Left cardiac atrium (tissue), 4 donors: Measurements from ENCODE around the gene ICOS. TPM values are rescaled to one million over a fixed set of nuclear protein-coding genes. Genes with fewer than 3 reads are reported as not detected.
A peak's percentile ranks its signal among the peaks of the same experiment; 100 is the strongest.

Source experiments
- ATAC-seq, 2 donors: fragments of 200-7000 bp; cut with Tn5 transposase; one replicate each; pipeline ENCODE4 v1.9.1; 2020; ENCODE audit warnings: mild to moderate bottlenecking in 2 of 2, moderate library complexity in 2 of 2
- DNase-seq: peaks from one replicate; pipeline ENCODE4 v3.0.0-alpha.2; 2020
- intact Hi-C, 2 donors: fragments of 100-400 bp; cut with DNase I; formaldehyde crosslinking; loops; one replicate each; pipeline versions ENCODE4 v1.14.1 to v1.15.1; 2022 to 2023
- long read RNA-seq: library from polyadenylated mRNA; unstranded; transcript quantifications from one replicate; pipeline ENCODE4 v2.0.0, GENCODE V29; 2021
- total RNA-seq, 2 donors: library from RNA; stranded (reverse); fragmentation: NEBNext Ultra II Directional; extraction: Animal tissue kit (Norgen Biotek cat#: 25700); gene quantifications; one replicate each; pipeline ENCODE4 v1.2.1, GENCODE V29; 2021
- donor health status: DM: no; HTN: yes; CAD: no.
- donor health status: DM: no; HTN: yes; CAD: no; lungs with severe emphysema.
- donor health status: DM: yes; HTN: yes; CAD: no.
- donor health status: Dilated cardiomyopathy.

The ICOS gene, protein sequence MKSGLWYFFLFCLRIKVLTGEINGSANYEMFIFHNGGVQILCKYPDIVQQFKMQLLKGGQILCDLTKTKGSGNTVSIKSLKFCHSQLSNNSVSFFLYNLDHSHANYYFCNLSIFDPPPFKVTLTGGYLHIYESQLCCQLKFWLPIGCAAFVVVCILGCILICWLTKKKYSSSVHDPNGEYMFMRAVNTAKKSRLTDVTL
- under 1 TPM in 1 of 2 donors, not detected in 1; 0.09 TPM for total RNA-seq
- long read RNA-seq = 0 reads

DNA sequence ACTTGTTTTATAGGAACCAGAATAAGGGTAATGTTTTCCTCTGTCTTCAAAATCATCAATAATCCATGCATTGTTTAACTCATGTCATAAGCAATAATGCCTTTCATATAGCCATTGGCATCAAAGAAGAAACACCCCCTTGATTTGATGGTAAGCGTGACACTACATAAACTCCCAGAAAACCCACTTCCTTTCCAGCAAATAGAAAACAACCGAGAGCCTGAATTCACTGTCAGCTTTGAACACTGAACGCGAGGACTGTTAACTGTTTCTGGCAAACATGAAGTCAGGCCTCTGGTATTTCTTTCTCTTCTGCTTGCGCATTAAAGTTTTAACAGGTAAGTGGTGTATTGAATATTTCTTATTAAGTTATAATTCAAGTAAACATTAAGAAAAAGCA, at the start of gene ICOS:
TSS of gene ICOS (plus strand) at position 229 of the 400 bp plus-strand sequence. CDS start at position 281, 52 bp downstream.
- no peak for DNase-seq
- intact Hi-C loops = no loop called here
- ATAC-seq = no peak

DNA sequence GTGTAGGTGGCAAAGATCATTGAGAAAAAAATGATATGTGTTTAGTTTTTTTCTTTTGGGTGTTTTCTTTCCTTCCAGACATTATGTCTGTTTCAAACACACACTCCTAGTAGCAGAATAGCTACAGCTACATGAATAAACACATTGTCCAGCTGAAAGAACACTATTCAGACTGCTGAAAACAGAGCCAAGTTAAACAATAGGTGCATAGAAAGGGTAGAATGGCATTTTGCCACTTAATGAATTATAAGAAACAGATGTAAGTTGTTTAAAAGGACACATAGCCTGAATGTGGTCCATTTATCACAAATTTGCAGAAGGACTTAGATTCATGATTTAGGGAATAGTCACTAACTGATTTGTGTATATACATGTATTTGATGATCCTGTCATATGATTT, 48.9 kb upstream of the ICOS start:
- DNase-seq (no peak), ATAC-seq (peak in 1 of 2 donors; percentile 59)
- intact Hi-C loops = no loop called here

DNA sequence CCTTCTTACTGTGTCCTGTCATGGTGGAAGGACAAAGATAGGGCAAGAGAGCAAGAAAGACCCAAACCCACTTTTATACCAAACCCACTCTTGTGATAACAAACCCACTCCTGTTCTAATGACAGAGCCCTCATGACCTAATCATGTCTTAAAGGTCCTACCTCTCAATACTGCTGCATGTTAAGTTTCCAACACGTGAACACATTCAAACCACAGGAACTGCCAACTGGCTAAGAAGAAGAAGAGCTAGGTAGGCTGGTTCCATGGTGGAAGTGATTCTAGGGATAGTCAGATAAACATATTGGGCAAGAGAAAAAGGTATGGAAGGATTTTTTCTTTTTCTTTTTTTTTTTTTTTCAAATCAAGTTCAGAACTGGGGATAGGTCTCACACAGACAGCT, 47.0 kb upstream of the ICOS start:
- no peak for DNase-seq
- no peak for ATAC-seq
- intact Hi-C loops = no loop called here

DNA sequence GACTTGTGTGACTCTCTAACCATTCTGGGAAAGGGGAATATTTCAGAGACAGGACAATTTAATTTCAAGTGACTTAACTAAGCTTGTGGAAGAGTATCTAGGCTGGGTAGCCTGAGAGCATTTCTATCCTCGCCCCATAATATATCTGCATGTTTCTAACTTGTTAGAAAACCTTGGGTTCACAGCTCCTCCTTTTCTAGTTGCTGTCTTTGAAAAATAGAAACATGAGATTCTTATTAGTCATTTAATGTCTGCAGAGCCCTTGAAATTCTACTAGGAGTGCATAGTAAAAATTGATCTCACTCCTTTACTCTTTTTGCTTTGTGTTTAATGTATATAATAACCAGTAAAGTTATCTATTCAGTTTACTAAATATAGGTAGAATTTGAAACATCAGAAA, 46.6 kb upstream of the ICOS start:
- ATAC-seq (no peak), DNase-seq (no peak)
- intact Hi-C loops = no loop called here

DNA sequence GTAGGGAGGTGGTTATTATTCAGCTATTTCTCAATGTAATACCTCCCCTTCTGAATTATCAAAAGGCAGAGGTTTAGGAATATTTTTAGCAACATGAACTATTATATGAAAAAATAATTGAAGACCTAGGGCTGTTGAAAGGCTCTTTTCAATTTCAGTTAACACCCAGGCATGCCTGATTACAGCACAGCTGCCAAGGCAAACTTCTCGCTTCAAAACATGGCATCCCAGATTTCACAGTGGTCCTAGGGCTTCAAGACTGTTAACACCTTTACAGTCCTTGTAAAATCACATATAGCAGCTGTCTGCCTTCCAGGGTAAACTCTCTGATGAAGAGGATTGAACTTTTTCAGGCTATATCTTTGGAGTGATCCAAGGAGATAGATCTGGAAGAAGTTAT, 45.8 kb upstream of the ICOS start:
- ATAC-seq (peak in 1 of 2 donors; percentile 54), DNase-seq (no peak)
- intact Hi-C loops = no loop called here

DNA sequence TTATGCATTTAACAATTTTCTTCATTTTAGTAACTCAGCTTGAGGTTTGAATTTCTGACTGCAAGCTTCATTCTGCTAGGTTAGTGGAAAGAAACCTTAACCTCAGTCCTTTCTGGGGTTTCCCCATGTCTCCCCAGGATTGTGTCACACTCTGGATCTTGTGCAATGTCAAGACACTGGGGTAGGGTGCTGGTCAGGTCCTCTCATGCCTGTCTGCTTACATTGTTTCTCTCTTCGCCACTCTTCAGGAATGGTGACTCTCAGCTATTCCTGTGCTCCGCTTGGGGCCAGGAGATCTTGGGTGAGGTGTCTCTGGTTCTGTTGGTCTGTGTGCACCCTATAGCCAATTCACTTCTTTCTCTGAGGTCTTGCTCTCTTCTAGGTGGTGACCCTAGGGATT, 45.1 kb upstream of the ICOS start:
- intact Hi-C loops = no loop called here
- DNase-seq = no peak
- peak; percentile 30 to 62 for ATAC-seq

DNA sequence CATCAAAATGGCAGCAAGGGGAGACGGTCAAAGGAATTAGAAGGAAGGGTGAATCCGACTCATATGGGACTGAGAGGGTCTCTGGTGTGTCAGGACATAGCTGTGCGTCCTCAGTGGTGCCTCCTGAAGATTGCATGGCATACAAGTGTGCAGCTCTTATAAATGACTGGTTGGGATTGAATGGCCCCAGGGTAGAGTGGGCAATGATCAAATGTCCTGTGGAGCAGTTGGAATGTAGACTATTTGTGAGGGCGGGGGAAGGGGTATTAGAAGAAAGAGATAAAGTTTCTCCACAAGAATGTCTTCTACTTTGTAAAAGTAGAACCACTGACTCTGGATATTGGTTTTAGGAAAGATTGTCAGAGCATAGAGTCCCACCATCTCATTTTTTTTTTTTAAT, 44.4 kb upstream of the ICOS start:
- DNase-seq (no peak), ATAC-seq (no peak)

DNA sequence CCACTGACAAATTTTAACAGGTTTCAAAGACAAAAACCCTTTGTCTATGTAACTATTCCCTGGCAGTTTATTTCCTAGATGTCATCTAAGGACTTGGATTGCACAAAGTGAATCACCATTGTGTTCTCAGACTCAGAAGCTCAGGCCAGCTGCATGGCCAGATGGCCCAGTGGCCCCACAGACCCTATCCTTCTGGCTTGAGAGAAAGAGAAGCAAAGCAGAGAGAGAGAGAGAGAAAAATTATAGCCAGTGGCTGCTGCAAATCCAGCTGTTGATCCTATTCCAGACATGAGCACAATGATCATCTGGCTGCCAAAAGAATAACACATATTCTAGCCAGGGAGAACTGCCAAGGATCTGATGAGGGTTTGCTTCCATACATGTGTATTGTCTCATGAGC, 43.2 kb upstream of the ICOS start:
- intact Hi-C loops = no loop called here
- ATAC-seq (peak; percentile 22 to 93), DNase-seq (peak; percentile 41)

More for the DNA sequence above, 44.4 kb upstream of the ICOS start:
- intact Hi-C loops = no loop called here

DNA sequence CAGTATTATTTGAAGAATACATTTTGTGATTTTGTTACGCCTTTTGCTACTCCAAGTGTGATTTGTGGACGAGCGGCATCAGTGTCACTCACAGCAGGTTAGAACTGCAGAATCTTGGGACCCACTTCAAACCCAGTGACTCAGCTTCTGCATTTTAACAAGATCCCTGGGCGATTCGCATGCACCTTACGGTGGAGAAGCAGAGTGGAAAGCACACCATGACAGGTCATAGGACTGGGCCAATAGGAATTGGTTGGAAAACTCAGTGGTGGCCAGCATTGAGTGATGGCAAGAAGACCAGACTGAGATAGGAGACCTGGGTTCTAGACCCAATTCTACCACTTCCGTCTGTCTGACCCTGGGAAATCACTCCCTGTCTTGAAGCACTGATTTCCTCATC, 42.7 kb upstream of the ICOS start:
- no peak for DNase-seq
- ATAC-seq = peak in 1 of 2 donors; percentile 59
- intact Hi-C loops = no loop called here

DNA sequence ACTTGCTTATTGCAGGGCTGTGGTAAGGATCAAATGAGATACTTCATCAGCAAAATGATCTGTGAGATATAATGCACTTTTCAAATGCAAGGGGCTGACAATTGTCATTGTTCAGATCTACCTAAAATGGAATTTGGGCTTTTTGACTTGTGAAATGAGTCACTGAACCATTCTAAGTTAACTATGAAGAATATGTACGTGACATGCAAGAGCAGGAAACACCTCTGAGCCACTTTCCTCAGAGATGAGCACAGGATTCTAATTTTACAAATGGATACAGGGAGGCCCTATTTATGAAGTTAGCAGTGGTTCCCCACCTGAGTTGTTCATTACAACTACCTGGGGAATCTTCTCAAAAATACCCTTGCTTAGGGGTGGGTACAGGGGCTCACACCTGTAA, 42.3 kb upstream of the ICOS start:
- DNase-seq (no peak), ATAC-seq (no peak)
- intact Hi-C loops = no loop called here

DNA sequence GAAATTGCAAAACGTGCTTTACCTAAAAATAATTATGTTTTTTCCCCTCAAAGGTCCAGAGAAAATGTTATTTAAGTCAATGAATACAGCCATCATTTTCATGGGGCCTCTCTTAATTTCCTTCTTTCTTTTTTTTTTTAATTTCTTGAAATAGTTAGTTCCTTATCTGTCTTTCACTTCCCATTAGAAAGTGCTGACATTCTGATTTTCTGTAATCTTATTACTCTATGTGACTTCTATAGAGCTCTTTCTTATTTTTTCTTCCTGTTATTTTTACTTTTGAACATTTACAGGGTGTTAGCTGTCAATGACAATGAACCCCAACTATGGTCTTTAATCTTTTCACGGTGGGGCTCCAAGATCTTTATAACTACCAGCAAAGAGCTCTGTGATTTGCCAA, 39.0 kb upstream of the ICOS start:
- ATAC-seq = peak; percentile 20 to 23
- intact Hi-C loops = no loop called here
- DNase-seq = no peak

DNA sequence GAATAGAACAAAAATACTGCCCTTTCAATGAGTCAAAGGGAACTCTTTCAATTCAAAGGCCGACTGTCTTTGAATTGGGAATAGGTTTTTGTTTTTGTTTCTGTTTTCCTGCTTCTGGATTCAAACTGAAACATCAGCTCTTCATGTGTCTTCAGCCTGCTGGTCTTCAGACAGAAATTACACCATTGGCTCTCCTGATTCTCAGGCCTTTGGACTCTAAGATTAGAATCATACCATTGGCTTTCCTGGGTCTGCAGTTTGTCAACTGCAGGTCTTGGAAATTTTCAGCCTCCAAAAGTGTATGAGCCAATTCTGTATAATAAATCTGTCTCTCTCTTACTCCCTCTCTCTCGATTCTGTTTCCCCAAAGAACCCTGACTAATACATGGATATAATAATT, 37.9 kb upstream of the ICOS start:
- DNase-seq = no peak
- intact Hi-C loops = no loop called here
- ATAC-seq = no peak

DNA sequence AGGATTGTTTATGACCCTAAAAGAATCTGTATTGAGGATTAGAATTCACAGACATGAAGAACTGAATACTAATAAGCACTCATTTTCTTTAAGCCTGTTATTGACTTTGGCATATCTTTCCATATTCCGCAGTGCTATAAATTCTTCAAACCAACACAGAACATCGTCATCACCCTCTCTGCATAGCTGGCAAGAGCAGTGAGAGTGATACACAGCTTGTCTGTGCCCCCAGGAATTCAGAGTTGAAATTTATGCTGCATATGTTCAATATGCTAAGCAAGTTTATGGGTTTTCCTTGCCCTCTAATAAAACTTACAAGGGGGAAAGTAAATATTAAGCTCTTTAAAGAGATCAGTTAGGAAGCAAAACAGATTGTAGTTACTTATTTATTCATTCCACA, 36.3 kb upstream of the ICOS start:
- DNase-seq = no peak
- ATAC-seq = no peak
- intact Hi-C loops = loop anchor here in 1 of 2 donors (10.0 kb wide), 1 partner anchor 405 kb away; no protein-coding TSS in a partner anchor

DNA sequence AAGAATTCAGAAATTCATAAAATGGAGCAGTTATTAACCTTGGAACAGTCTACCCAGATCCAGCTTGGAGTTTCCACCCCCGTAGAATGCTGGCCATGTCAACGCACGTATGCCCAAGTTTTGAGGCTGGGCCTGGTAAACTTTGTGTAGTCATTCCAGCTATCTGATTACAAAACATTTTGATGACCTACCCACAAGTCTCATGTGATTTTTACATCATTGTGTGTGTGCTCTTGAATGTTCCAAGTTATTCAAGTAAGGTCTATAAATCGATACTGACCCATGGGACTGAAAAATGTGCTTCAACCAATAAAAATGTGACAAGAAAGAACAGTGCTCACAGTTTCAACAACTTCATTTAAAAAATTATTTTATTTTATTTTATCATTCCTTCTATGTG, 32.5 kb upstream of the ICOS start:
- intact Hi-C loops = loop anchor here in 1 of 2 donors (10.0 kb wide), 1 partner anchor 409 kb away; no protein-coding TSS in a partner anchor
- no peak for DNase-seq
- no peak for ATAC-seq

DNA sequence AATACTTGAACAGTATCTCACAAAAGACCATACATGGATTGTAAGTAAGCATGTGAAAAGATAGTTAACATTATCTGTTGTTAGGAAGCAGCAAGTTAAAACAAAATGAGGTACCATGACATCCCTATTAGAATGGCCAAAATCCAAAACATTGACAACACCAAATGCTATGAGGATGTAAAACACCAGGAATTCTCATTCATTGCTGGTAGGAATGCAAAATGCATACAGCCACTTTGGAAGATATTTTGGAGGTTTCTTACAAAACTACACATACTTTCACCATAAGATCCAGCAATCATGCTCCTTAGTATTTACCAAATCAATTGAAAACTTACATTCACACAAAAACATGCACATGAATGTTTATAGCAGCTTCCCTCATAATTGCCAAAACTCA, 30.9 kb upstream of the ICOS start:
- no peak for DNase-seq
- intact Hi-C loops = loop anchor here in 1 of 2 donors (10.0 kb wide), 1 partner anchor 411 kb away; no protein-coding TSS in a partner anchor
- no peak for ATAC-seq

DNA sequence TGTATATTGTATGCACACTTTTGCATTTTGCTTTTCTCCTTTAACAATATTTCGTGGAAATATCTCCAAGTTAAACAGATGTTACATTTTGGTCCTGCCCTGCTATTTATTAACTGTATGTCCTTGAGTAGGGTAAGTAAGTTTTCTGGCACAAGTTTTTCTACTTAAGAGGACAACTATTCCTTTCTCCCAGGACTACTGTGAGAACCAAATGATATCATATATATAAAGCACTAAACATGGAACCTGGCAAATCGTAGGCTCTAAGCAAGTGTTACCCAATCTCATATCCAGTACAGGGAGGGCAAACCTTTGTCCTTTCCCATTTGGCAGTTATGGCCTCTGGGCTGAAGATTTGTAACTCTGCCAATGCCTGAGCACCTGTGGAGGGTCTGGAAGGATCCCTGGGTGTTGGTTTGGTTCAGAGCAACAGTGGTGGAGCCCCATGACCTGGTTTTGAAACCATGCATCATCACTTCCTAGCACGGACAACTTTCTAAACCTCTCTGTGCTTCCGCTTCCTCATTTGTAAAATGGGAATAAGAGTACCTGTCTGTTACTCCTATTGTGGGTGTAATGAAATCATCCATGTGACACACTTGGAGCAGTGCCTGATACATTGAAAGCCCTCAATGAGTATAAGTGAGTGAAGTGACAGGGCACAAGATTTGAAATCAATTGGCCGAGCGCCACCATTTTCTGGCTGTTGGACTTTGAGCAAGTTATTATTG, 28.3 kb upstream of the ICOS start:
- intact Hi-C loops = loop anchor here in 1 of 2 donors (10.0 kb wide), 1 partner anchor 413 kb away; no protein-coding TSS in a partner anchor

DNA sequence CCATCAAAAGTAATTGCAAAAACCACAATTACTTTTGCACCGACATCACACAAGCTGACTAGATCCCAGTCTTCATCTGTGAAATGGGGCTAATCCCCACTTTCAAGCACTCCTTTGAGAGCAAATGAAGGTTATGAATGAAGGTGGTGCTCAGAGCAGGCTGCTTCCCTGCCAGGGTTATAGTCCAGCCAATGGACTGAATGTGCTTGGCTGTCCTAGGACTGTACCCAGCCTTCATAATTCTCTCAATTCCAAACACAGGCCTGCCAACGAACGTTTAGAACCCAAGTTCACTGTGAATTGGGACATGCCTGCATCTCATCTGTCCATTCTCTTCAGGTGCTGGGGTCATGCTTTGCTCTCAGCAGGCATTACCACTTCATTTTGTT, 27.8 kb upstream of the ICOS start:
- intact Hi-C loops = loop anchor here in 1 of 2 donors (10.0 kb wide), 1 partner anchor 414 kb away; no protein-coding TSS in a partner anchor
- no peak for DNase-seq
- ATAC-seq = peak; percentile 9 to 30

More for the DNA sequence above, 28.3 kb upstream of the ICOS start:
- peak; percentile 9 to 38 for ATAC-seq
- DNase-seq = no peak

DNA sequence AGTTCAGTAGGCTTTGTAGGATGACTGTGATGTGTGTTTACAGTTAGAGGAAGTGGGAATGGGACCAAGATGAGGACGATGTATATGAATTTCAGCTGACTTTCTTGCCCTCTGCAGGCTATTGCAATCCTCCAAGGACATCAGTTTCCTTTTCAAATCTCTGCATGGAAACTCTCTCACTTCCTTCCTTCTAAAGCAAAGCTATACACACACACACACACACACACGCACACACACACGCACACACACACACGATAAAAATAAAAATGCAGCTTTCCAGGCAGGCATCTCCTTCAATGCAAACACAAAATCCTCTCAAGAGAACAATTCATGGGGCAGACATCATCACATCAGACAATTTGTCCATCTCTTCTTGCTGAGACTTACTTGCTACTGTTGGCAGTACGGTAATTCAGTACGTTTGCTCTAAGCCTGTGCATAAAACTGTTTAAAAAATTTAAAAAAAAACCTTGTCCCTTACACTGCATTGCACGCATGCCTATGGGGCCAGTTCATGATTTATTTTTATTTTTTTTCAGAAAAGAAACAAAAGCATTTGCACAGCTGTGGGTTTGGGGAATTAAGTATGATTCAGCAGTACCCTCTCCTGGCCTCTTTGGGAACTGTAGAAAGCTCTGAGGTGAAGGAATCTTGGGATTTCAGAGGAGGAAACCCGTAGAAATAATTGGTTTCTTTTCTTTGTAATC, 27.1 kb upstream of the ICOS start:
- peak; percentile 81 to 85 for ATAC-seq
- intact Hi-C loops = loop anchor here in 1 of 2 donors (10.0 kb wide), 1 partner anchor 415 kb away; no protein-coding TSS in a partner anchor
- no peak for DNase-seq

DNA sequence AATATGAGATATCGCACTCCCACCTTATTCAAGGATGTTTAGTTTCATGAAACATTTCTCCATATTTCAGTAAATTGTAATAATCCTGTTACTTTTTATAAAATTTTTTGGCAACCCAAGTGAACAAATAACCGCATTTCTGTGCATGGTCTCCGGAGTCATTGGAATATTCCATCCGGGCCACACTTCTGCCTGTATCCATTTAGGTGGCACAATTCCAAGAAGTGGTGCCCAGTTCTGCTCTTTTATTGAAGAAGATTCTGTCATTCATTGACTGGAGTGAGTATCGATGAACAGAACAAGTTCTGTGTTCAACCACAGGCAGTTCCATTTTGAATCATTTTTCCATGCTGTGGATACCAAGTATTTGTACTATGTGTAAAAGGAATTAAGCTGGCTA, 26.6 kb upstream of the ICOS start:
- peak in 1 of 2 donors; percentile 8 for ATAC-seq
- no peak for DNase-seq
- intact Hi-C loops = loop anchor here (10.0 kb wide), 2 partner anchors 415 to 425 kb away; no protein-coding TSS in a partner anchor

DNA sequence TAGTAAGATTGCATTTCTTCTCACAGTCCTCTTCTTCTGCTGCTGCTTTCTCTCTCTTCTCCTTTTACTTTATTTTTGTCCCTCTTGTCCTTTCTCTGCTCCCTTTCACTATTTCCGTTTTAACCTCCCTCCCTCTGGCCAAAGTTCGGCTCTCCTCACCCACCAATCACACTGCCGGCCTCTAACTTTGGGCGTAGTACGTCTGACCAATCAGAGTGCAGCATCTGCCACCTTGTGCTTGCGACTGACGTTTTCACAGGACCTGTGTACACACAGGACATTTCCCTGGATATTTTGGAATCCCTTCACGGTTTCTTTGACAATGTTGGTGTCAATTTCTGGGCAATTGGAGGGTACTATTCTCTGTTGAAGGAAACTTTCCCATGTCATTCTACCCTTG, 22.6 kb upstream of the ICOS start:
- ATAC-seq (no peak), DNase-seq (no peak)
- intact Hi-C loops = loop anchor here in 1 of 2 donors (10.0 kb wide), 1 partner anchor 429 kb away; no protein-coding TSS in a partner anchor
